ENCODE results near the gene BCL11A. TPM values are rescaled to one million over a fixed set of nuclear protein-coding genes. Genes with fewer than 3 reads are reported as not detected.

BCL11A gene
- total RNA-seq, 1 experiment from 2014 or later, result 0.33 TPM

DNA sequence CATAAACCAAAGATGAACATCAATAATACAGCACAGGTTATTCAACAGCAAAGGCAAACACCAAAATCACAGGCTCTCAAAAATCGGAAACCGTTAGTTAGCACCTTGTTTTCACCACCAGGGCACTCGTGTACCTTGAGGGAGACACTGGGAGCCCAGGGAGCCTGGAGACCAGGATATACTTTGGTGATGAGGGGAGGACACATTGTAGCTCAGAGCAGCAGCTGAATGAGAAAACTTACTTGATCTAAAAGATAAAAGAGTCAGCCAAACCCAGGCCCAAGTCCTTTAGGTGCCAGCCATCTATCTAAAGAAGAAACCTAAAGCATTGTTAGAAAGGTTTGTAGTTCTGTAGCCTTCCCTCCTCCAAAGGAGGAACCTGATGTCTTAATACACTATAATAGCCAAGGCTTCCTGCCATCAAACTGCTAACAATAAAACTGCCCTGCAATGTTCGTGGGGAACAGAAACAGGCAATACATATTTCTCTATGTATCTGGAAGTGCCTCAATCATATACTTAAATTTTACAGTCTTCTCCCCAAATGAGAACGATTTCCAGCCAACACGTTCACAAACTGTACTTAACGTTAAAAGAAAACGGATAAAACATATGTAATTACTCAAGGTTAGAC lies 19.3 kb downstream of the BCL11A start:
- no TSS peak for BruUV-seq (replicated peaks)

DNA sequence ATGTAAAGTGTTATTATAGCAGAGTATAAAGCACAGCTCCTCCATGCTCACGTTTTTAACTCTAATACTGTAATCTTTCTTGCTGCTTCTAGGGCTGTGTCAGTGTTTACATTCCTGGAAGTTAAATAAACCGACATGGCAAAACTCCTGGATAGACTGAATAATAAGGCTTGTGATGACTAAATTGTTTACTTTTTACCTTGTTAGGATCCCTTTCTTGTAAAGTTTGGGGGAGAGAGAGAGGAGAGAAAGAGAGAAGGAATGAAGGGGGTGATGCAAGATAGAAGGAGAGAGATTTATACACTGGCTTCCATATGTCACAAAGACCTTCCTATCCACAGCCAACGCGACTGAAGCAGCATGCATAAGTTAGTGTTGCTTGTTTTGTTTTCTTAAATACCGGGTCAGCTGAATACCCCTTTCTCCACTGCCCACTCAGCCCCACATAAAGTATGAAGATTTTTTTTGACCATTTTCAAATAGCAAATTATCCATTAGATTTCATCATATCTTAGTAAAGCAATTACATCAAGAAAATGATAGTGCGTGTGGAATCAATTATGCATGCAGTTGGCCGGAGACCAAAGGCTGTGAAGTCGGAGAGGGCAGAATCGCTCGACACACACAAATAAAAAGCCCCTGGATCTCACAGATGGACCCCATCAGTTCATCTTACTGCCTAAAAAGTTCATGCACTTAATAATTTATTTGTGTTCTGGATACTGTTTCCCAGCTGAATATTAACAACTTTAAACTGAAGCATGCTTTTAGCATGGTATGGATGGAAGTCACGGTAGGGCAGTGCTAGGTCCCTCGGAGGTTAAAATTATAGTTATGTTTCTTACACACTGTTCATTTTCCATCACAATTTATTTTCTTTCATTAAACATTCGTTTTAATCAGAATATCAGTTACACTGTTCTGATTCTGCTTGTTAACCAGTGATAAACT lies 20.1 kb downstream of the BCL11A start:
- no peaks in the 10 kb centered on the region for H3K36me3 ChIP-seq (ENCODE audit: control insufficient read depth, insufficient read depth, low read length)
- TF ChIP-seq REST (IDR thresholded peaks at IDR 0.05; ENCODE audit: insufficient read depth in 1 of 2, low read depth in 2 of 2, low read length in 1 of 2), result no peak
- TF ChIP-seq POLR2AphosphoS5 (IDR thresholded peaks at IDR 0.05; ENCODE audit: low read depth, low read length), result no peak
- no peak for TF ChIP-seq TCF7L2 (IDR thresholded peaks at IDR 0.05; ENCODE audit: low read depth, low read length)
- TF ChIP-seq, protein P1, sequence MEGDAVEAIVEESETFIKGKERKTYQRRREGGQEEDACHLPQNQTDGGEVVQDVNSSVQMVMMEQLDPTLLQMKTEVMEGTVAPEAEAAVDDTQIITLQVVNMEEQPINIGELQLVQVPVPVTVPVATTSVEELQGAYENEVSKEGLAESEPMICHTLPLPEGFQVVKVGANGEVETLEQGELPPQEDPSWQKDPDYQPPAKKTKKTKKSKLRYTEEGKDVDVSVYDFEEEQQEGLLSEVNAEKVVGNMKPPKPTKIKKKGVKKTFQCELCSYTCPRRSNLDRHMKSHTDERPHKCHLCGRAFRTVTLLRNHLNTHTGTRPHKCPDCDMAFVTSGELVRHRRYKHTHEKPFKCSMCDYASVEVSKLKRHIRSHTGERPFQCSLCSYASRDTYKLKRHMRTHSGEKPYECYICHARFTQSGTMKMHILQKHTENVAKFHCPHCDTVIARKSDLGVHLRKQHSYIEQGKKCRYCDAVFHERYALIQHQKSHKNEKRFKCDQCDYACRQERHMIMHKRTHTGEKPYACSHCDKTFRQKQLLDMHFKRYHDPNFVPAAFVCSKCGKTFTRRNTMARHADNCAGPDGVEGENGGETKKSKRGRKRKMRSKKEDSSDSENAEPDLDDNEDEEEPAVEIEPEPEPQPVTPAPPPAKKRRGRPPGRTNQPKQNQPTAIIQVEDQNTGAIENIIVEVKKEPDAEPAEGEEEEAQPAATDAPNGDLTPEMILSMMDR (IDR thresholded peaks at IDR 0.05), result no peak
- no peak for TF ChIP-seq SIN3A (IDR thresholded peaks at IDR 0.05; ENCODE audit: borderline replicate concordance, insufficient read depth, low read depth, low read length)
- intact Hi-C loops (cut with micrococcal nuclease; ENCODE audit: unreplicated experiment) (no loop called here), in situ Hi-C loops (cut with HindIII; ENCODE audit: low pct_unique_long_range_greater_than_20kb, low sequenced_read_pairs) (no loop called here)
- ChIA-PET POLR2A (no interaction called here), CTCF (no interaction called here)
- H3K9me3 ChIP-seq (ENCODE audit: control insufficient read depth, insufficient read depth, low read depth, low read length), result no peaks in the 10 kb centered on the region
- H3K27me3 ChIP-seq (ENCODE audit: control insufficient read depth, insufficient read depth, low read length), result peaks cover 35% of the 10 kb centered on the region
- ATAC-seq, result no peak
- no peak overlapping the region for H3K27ac ChIP-seq (ENCODE audit: low read length)
- BruUV-seq (replicated peaks), result no TSS peak
- DNase-seq (ENCODE audit: low read depth, low spot score), result no peak
- no peak overlapping the region for H3K4me3 ChIP-seq (ENCODE audit: low read depth in 2 of 2, low read length in 2 of 2)
- no peaks in the 10 kb centered on the region for H3K4me1 ChIP-seq (ENCODE audit: control insufficient read depth, insufficient read depth, low read length)

More for the DNA sequence above, 19.3 kb downstream of the BCL11A start:
- ChIA-PET POLR2A (no interaction called here), CTCF (no interaction called here)
- TF ChIP-seq POLR2AphosphoS5 (IDR thresholded peaks at IDR 0.05; ENCODE audit: low read depth, low read length) (no peak), TCF7L2 (IDR thresholded peaks at IDR 0.05; ENCODE audit: low read depth, low read length) (no peak)
- intact Hi-C loops (cut with micrococcal nuclease; ENCODE audit: unreplicated experiment) (no loop called here), in situ Hi-C loops (cut with HindIII; ENCODE audit: low pct_unique_long_range_greater_than_20kb, low sequenced_read_pairs) (no loop called here)
- DNase-seq (ENCODE audit: low read depth, low spot score) (no peak), ATAC-seq (no peak)
- no peak overlapping the region for H3K27ac ChIP-seq (ENCODE audit: low read length)
- H3K36me3 ChIP-seq (ENCODE audit: control insufficient read depth, insufficient read depth, low read length), result no peaks in the 10 kb centered on the region
- H3K4me3 ChIP-seq (ENCODE audit: low read depth in 2 of 2, low read length in 2 of 2), result no peak overlapping the region
- no peaks in the 10 kb centered on the region for H3K9me3 ChIP-seq (ENCODE audit: control insufficient read depth, insufficient read depth, low read depth, low read length)
- H3K4me1 ChIP-seq (ENCODE audit: control insufficient read depth, insufficient read depth, low read length), result no peaks in the 10 kb centered on the region
- peaks cover 38% of the 10 kb centered on the region for H3K27me3 ChIP-seq (ENCODE audit: control insufficient read depth, insufficient read depth, low read length)
